IPS DF 6.9 (cell line): Measurements from ENCODE around the gene PRKCE.

ENCODE experiments used
- DNase-seq: peaks from one replicate; pipeline ENCODE4 v3.0.0-alpha.2; 2013; ENCODE audit warnings: low read depth, low spot score
- H3K27ac ChIP-seq: one replicate; pipeline ENCODE4 v1.5.1; 2013; ENCODE audit warnings: low read length, control low read depth
- H3K27me3 ChIP-seq: 2 replicates; pipeline ENCODE4 v1.6.1; 2013; ENCODE audit warnings: mild to moderate bottlenecking, low read length; ENCODE audit not compliant: control insufficient read depth, insufficient read depth
- H3K36me3 ChIP-seq: 2 replicates; pipeline ENCODE4 v1.6.1; 2013; ENCODE audit warnings: low read length; ENCODE audit not compliant: control insufficient read depth, insufficient read depth
- H3K4me1 ChIP-seq: 2 replicates; pipeline ENCODE4 v1.6.1; 2013; ENCODE audit warnings: low read length; ENCODE audit not compliant: control insufficient read depth, insufficient read depth
- H3K4me3 ChIP-seq: 2 replicates; pipeline ENCODE4 v1.5.1; 2013; ENCODE audit warnings: mild to moderate bottlenecking, low read length
- H3K9me3 ChIP-seq: 2 replicates; pipeline ENCODE4 v1.6.1; 2013; ENCODE audit warnings: low read length, inconsistent platforms; ENCODE audit not compliant: control insufficient read depth, insufficient read depth
- WGBS: extraction: QIAGEN DNeasy Blood & Tissue Kit; methylation state at CpG from one replicate; pipeline ENCODE4 v1.1.7; 2013; ENCODE audit warnings: mixed read lengths, missing lambda C conversion rate; ENCODE audit not compliant: insufficient read length, insufficient coverage; 5-methylcytosine and 5-hydroxymethylcytosine counted together

The PRKCE gene

GRCh38 chr2:45648636-45649035, 2.8 kb upstream of the PRKCE start:
- H3K36me3 ChIP-seq: no peaks in the 10 kb centered on the region
- peaks cover 29% of the 10 kb centered on the region for H3K27me3 ChIP-seq
- no peaks in the 10 kb centered on the region for H3K4me1 ChIP-seq
- no peak for DNase-seq
- no peak overlapping the region for H3K27ac ChIP-seq
- no CpG with 5 or more reads among the region's 2 CpGs for WGBS
- H3K4me3 ChIP-seq: no peak overlapping the region
- no peaks in the 10 kb centered on the region for H3K9me3 ChIP-seq

- Histone ChIP-seq H3K27me3 (peaks cover 33% of the 10 kb centered on the region), H3K4me1 (no peaks in the 10 kb centered on the region), H3K4me3 (peak overlapping the region; percentile 63; the same call in 1 of the 2 replicates), H3K27ac (no peak overlapping the region), H3K36me3 (no peaks in the 10 kb centered on the region), H3K9me3 (no peaks in the 10 kb centered on the region)
- WGBS: no CpG with 5 or more reads among the region's 10 CpGs
- DNase-seq: no peak
Observed at GRCh38 chr2:45649462-45649857, 2.0 kb upstream of the PRKCE start.

GRCh38 chr2:45649858-45650811, 1.3 kb upstream of the PRKCE start:
- DNase-seq: no peak
- Histone ChIP-seq H3K9me3 (no peaks in the 10 kb centered on the region), H3K27me3 (peaks cover 33% of the 10 kb centered on the region), H3K4me3 (peak overlapping the region; percentile 63; the same call in 1 of the 2 replicates), H3K36me3 (no peaks in the 10 kb centered on the region), H3K27ac (no peak overlapping the region), H3K4me1 (no peaks in the 10 kb centered on the region)
- WGBS: no CpG with 5 or more reads among the region's 66 CpGs

- H3K4me3 ChIP-seq: peak overlapping the region; percentile 63; the same call in 1 of the 2 replicates
- no peaks in the 10 kb centered on the region for H3K9me3 ChIP-seq
- H3K36me3 ChIP-seq: no peaks in the 10 kb centered on the region
- no peak for DNase-seq
- no peak overlapping the region for H3K27ac ChIP-seq
- H3K4me1 ChIP-seq: no peaks in the 10 kb centered on the region
- WGBS: no CpG with 5 or more reads among the region's 79 CpGs
- peaks cover 33% of the 10 kb centered on the region for H3K27me3 ChIP-seq
Observed at GRCh38 chr2:45650851-45651414, 542 bp upstream of the PRKCE start.

GRCh38 chr2:45652090-45653031, 886 bp downstream of the PRKCE start:
- no peak for DNase-seq
- peak overlapping the region; percentile 63; the same call in 1 of the 2 replicates for H3K4me3 ChIP-seq
- H3K27me3 ChIP-seq: peaks cover 33% of the 10 kb centered on the region
- H3K4me1 ChIP-seq: no peaks in the 10 kb centered on the region
- no peaks in the 10 kb centered on the region for H3K36me3 ChIP-seq
- H3K27ac ChIP-seq: no peak overlapping the region
- no peaks in the 10 kb centered on the region for H3K9me3 ChIP-seq
- WGBS: no CpG with 5 or more reads among the region's 53 CpGs

GRCh38 chr2:45653122-45653913, 1.8 kb downstream of the PRKCE start:
- no peak for DNase-seq
- Histone ChIP-seq H3K4me1 (no peaks in the 10 kb centered on the region), H3K4me3 (no peak overlapping the region), H3K27me3 (peaks cover 31% of the 10 kb centered on the region), H3K9me3 (no peaks in the 10 kb centered on the region), H3K27ac (no peak overlapping the region), H3K36me3 (no peaks in the 10 kb centered on the region)
- WGBS: no CpG with 5 or more reads among the region's 5 CpGs

- Histone ChIP-seq H3K4me1 (no peaks in the 10 kb centered on the region), H3K36me3 (no peaks in the 10 kb centered on the region), H3K4me3 (no peak overlapping the region), H3K27ac (no peak overlapping the region), H3K9me3 (no peaks in the 10 kb centered on the region), H3K27me3 (peaks cover 25% of the 10 kb centered on the region)
- WGBS: no CpG with 5 or more reads among the region's 3 CpGs
- DNase-seq: no peak
Observed at GRCh38 chr2:45654250-45654649, 2.8 kb downstream of the PRKCE start.

- no peak for DNase-seq
- Histone ChIP-seq H3K9me3 (no peaks in the 10 kb centered on the region), H3K4me1 (peaks cover 2% of the 10 kb centered on the region; the same call in 1 of the 2 replicates), H3K36me3 (no peaks in the 10 kb centered on the region), H3K27ac (no peak overlapping the region), H3K4me3 (no peak overlapping the region), H3K27me3 (no peaks in the 10 kb centered on the region)
- WGBS: no CpG with 5 or more reads among the region's 2 CpGs
Observed at GRCh38 chr2:45661828-45662227, 10.4 kb downstream of the PRKCE start.

GRCh38 chr2:45664635-45665261, 13.3 kb downstream of the PRKCE start:
- no CpG with 5 or more reads among the region's 2 CpGs for WGBS
- Histone ChIP-seq H3K4me3 (no peak overlapping the region), H3K4me1 (peaks cover 2% of the 10 kb centered on the region; the same call in 1 of the 2 replicates), H3K27ac (no peak overlapping the region), H3K27me3 (no peaks in the 10 kb centered on the region), H3K36me3 (no peaks in the 10 kb centered on the region), H3K9me3 (no peaks in the 10 kb centered on the region)
- DNase-seq: no peak
